Measurements from ENCODE around the gene ENO3.

DNA sequence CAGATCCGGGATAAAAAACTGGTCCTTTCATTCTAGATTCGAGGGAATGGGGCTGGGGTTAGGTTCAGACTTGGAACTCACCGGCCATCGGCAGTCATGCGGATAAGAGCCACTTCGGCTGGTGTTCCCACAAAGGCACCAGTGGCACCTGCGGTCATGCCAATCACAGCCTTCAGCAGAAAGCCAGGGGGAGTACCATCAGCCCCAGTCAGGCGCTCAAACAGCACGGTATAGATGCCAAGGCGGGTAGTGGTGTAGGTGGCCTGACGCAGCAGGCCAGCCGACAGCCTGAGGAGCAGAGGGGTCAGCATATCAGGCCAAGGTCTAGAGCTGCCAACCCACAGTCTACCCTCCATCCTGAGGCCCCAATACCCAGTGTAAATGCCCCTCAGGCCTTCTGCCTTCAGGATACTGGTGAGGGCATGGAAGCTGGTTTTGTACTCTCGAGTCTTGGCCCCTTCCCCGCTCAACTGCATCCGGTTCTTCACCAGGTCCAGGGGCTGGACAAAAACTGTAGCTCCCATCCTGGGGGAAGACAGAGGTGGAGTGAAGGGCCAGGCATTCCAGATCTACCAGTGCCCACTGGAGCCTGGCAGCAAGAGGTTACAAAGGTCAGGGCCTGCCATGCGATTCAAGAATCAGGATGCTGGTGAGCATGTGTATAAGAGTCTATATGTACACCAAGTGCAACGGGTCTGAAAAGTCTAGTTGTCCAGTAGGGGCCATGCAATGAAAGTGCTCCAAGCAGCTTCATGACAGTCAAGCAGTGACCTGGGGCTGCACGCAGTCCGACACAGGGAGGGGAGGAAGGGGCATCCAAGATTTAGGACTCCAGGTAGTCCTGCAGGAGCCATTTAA is 12.0 kb upstream of the ENO3 start:
- TF ChIP-seq POLR2AphosphoS5 (IDR thresholded peaks at IDR 0.05; ENCODE audit: low read depth, low read length) (no peak), POLR2A (IDR thresholded peaks at IDR 0.05; ENCODE audit: low read depth, low read length) (no peak), TAF1 (IDR thresholded peaks at IDR 0.05; ENCODE audit: borderline replicate concordance, low read depth, low read length) (no peak)
